ENCODE data around the gene PCBP3.
A peak's percentile ranks its signal among the peaks of the same experiment; 100 is the strongest.

Gene PCBP3

GRCh38 chr21:45970674-45971615 is 327.4 kb downstream of the PCBP3 start:
- Histone ChIP-seq H4K20me1 (ENCODE audit: low read depth, low read length) (no peaks in the 10 kb centered on the region), H3F3A (ENCODE audit: insufficient read depth) (no peaks in the 10 kb centered on the region), H3K9me2 (replicated peaks; ENCODE audit: insufficient read depth, low read length) (no peaks in the 10 kb centered on the region), H3K4me2 (ENCODE audit: low read depth, low read length, poor library complexity, severe bottlenecking) (no peak overlapping the region), H3K36me3 (ENCODE audit: low read length) (no peaks in the 10 kb centered on the region), H3K79me2 (ENCODE audit: insufficient read depth, low read length) (no peaks in the 10 kb centered on the region), H3K27me3 (ENCODE audit: low read length) (no peaks in the 10 kb centered on the region), H3K27ac (ENCODE audit: low read depth, low read length) (no peak overlapping the region), H3K9ac (ENCODE audit: low read length) (no peak overlapping the region), H3K9me3 (ENCODE audit: insufficient read depth, low read length) (no peaks in the 10 kb centered on the region), H2AFZ (ENCODE audit: low read depth, low read length, severe bottlenecking) (no peak overlapping the region), H3K4me3 (ENCODE audit: insufficient read depth, low read length, poor library complexity, severe bottlenecking) (no peak overlapping the region)
- peak; percentile 64 for TF ChIP-seq CTCF (IDR thresholded peaks at IDR 0.05; ENCODE audit: insufficient read depth, low read length, poor library complexity, severe bottlenecking)
- TF ChIP-seq EZH2phosphoT487 (conservative IDR thresholded peaks at IDR 0.05; ENCODE audit: low read length), result no peak

DNA sequence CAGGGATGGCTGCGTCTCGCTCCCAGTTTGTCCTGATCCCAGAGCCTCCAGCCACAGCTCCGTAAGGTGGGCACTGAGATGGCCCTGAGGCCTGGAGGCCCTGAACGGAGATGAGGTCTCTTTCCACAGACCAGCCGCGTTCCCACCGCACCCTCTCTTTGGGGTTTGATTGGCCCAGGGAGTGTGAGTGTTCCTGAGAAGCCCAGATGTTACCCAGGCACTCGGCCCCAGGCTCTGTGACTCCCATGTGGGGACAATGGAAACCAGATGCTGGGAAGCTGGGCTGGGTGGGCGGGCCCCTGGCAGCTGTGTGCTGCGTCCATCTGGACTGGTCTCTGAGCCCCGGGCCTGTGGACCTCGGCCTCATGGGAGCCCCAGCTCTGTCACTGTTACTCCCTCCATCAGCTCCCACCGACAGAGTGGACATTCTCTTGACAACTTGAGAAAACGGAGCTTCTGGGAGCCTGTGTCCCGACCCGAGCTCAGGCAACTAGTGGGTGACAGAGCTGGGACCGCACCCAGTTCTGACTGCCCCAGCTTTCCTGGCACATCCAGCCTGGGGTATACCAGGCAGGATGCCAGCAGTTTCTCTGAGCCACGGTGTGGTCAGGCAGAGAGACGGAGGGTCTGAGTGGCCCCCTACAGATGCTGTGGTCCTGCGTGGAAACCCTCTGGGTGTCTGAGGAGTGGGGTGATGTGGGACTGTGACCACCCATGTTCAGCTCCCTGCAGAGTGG is 328.3 kb downstream of the PCBP3 start:
- Histone ChIP-seq H3K4me3 (ENCODE audit: insufficient read depth, low read length, poor library complexity, severe bottlenecking) (no peak overlapping the region), H3K27ac (ENCODE audit: low read depth, low read length) (no peak overlapping the region), H2AFZ (ENCODE audit: low read depth, low read length, severe bottlenecking) (no peak overlapping the region), H3K36me3 (ENCODE audit: low read length) (no peaks in the 10 kb centered on the region), H3K9me3 (ENCODE audit: insufficient read depth, low read length) (no peaks in the 10 kb centered on the region), H4K20me1 (ENCODE audit: low read depth, low read length) (no peaks in the 10 kb centered on the region), H3K4me2 (ENCODE audit: low read depth, low read length, poor library complexity, severe bottlenecking) (no peak overlapping the region), H3K27me3 (ENCODE audit: low read length) (no peaks in the 10 kb centered on the region), H3K9me2 (replicated peaks; ENCODE audit: insufficient read depth, low read length) (no peaks in the 10 kb centered on the region), H3K79me2 (ENCODE audit: insufficient read depth, low read length) (no peaks in the 10 kb centered on the region), H3K9ac (ENCODE audit: low read length) (no peak overlapping the region), H3F3A (ENCODE audit: insufficient read depth) (no peaks in the 10 kb centered on the region)
- TF ChIP-seq CTCF (IDR thresholded peaks at IDR 0.05; ENCODE audit: insufficient read depth, low read length, poor library complexity, severe bottlenecking) (no peak), EZH2phosphoT487 (conservative IDR thresholded peaks at IDR 0.05; ENCODE audit: low read length) (no peak)

DNA sequence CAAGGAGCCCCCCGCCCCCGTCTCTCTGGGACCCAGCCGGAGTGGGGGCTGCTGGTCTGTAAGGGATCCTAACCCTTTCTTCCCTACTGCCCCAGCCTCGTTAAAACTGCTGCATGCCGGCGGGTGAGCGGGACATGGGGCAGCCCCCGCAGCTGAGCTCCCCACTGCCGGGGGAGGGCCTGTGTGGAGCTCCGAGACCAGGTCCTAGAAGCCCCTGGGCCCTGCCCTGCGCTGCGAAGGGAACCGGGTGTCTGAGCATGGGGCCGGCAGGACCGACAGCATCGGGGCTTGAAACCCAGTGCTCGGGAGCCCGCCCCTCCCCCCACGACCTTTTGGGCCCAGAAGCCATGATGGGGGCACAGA is 328.8 kb downstream of the PCBP3 start:
- no peaks in the 10 kb centered on the region for H4K20me1 ChIP-seq (ENCODE audit: low read depth, low read length)
- H3K4me2 ChIP-seq (ENCODE audit: low read depth, low read length, poor library complexity, severe bottlenecking), result no peak overlapping the region
- H3F3A ChIP-seq (ENCODE audit: insufficient read depth), result no peaks in the 10 kb centered on the region
- no peak overlapping the region for H3K9ac ChIP-seq (ENCODE audit: low read length)
- no peak overlapping the region for H3K4me3 ChIP-seq (ENCODE audit: insufficient read depth, low read length, poor library complexity, severe bottlenecking)
- no peaks in the 10 kb centered on the region for H3K79me2 ChIP-seq (ENCODE audit: insufficient read depth, low read length)
- no peak overlapping the region for H3K27ac ChIP-seq (ENCODE audit: low read depth, low read length)
- H3K9me3 ChIP-seq (ENCODE audit: insufficient read depth, low read length), result no peaks in the 10 kb centered on the region
- no peaks in the 10 kb centered on the region for H3K36me3 ChIP-seq (ENCODE audit: low read length)
- TF ChIP-seq EZH2phosphoT487 (conservative IDR thresholded peaks at IDR 0.05; ENCODE audit: low read length) (no peak), CTCF (IDR thresholded peaks at IDR 0.05; ENCODE audit: insufficient read depth, low read length, poor library complexity, severe bottlenecking) (no peak)
- no peaks in the 10 kb centered on the region for H3K9me2 ChIP-seq (replicated peaks; ENCODE audit: insufficient read depth, low read length)
- no peak overlapping the region for H2AFZ ChIP-seq (ENCODE audit: low read depth, low read length, severe bottlenecking)
- H3K27me3 ChIP-seq (ENCODE audit: low read length), result no peaks in the 10 kb centered on the region

All from SU-DHL-6 (cell line).